Heart left ventricle (tissue), 16 donors: ENCODE results near the gene GLIS2. TPM values are rescaled to one million over a fixed set of nuclear protein-coding genes. Genes with fewer than 3 reads are reported as not detected.

Experiments
- ATAC-seq, 4 donors: fragments of 200-7000 bp; cut with Tn5 transposase; one replicate each; pipeline ENCODE4 v1.9.1; 2020 to 2022; ENCODE audit warnings: moderate library complexity in 4 of 4, mild to moderate bottlenecking in 3 of 4, moderate number of reproducible peaks in 1 of 4
- DNase-seq, 5 donors: peaks; one replicate each; pipeline ENCODE4 v3.0.0-alpha.2; 2020
- H3K27ac ChIP-seq, 12 donors: fragments of 200-600 bp; sonication (generic) in 4 of 12; one replicate each; pipeline versions ENCODE4 v1.5.0 to v1.8.0; 2016 to 2022; ENCODE audit warnings: mild to moderate bottlenecking in 2 of 12
- H3K27me3 ChIP-seq, 9 donors: fragments of 200-600 bp; sonication (generic) in 2 of 9; one replicate each; pipeline versions ENCODE4 v1.5.1 to v1.8.0; 2016 to 2022; ENCODE audit warnings: mild to moderate bottlenecking in 3 of 9
- H3K36me3 ChIP-seq, 9 donors: fragments of 200-600 bp; sonication (generic) in 2 of 9; one replicate each; pipeline versions ENCODE4 v1.5.0 to v1.8.0; 2018 to 2022; ENCODE audit warnings: mild to moderate bottlenecking in 2 of 9
- H3K4me1 ChIP-seq, 12 donors: fragments of 200-600 bp; sonication (generic) in 4 of 12; one replicate each; pipeline versions ENCODE4 v1.5.0 to v1.8.0; 2016 to 2022; ENCODE audit warnings: mild to moderate bottlenecking in 3 of 12
- H3K4me3 ChIP-seq, 12 donors: fragments of 200-600 bp; sonication (generic) in 4 of 12; one replicate each; pipeline versions ENCODE4 v1.5.0 to v1.8.0; 2017 to 2022; ENCODE audit warnings: mild to moderate bottlenecking in 9 of 12, moderate library complexity in 4 of 12
- H3K9me3 ChIP-seq, 12 donors: fragments of 200-600 bp; sonication (generic) in 4 of 12; one replicate each; pipeline versions ENCODE4 v1.5.0 to v1.8.0; 2016 to 2022; ENCODE audit warnings: mild to moderate bottlenecking in 1 of 12
- POLR2A ChIP-seq, 2 donors: fragments of 450-650 bp; IDR thresholded peaks; one replicate each; pipeline ENCODE4 v1.6.1; 2017; ENCODE audit warnings: antibody characterized with exemption in 2 of 2, mild to moderate bottlenecking in 2 of 2, moderate library complexity in 2 of 2
- WGBS, 4 donors: extraction: QIAGEN DNeasy Blood & Tissue Kit in 2 of 4; methylation state at CpG; one replicate each; pipeline versions ENCODE4 v1.1.5 to v1.1.7; 2013 to 2018; 5-methylcytosine and 5-hydroxymethylcytosine counted together
- intact Hi-C, 10 donors: fragments of 100-400 bp; cut with DNase I; formaldehyde crosslinking; loops; one replicate each; pipeline versions ENCODE4 v1.11.1 to v1.14.2; 2022
- polyA plus RNA-seq, 2 donors: library from polyadenylated mRNA; stranded (reverse); fragments of 200-250 nt; gene quantifications; one replicate each; pipeline ENCODE4 v1.2.3, GENCODE V29; 2013
- total RNA-seq, 9 donors: library from RNA; depleted of rRNA in 2 of 9; stranded (reverse); fragments of >200 nt in 2 of 9; fragmentation: NEBNext Ultra II Directional in 3 of 9; extraction: Animal tissue kit (Norgen Biotek cat#: 25700) in 3 of 9; gene quantifications; one replicate each; pipeline versions ENCODE4 v1.1.0 to v1.2.4, GENCODE V29; 2016 to 2023
- TF ChIP-seq, protein P1 (sequence below), 12 donors: fragments of 200-600 bp; sonication (generic) in 4 of 12; IDR thresholded peaks; one replicate each; pipeline versions ENCODE4 v1.5.0 to v1.8.0; 2018 to 2022; ENCODE audit warnings: antibody characterized with exemption in 12 of 12, mild to moderate bottlenecking in 5 of 12
- donor health status: ischemic (EF 13 %, LVEDD 7.1; RV severe dilation, severe dysfunction).
- donor health status: healthy with polysubstance abuse.
- donor health status: DM: no; HTN: yes; CAD: no.
- donor health status: DM: no; HTN: no; CAD: no.
- donor health status: ischemic (EF 25% LVEDD 6.9; RV normal size, moderate dysfunction).
- donor health status: ischemic (EF 25% LVEDD 5.7; RV mildly dilated, moderate dysfunction).
- donor health status: healthy.
- donor health status: DM: yes; HTN: yes; CAD: no.
- donor health status: ischemic (EF 35%, LVEDD 5.7; RV mildly dilated, moderate dysfunction).
- donor health status: nonischemic (EF 11% LVEDD 7.7; RV severe dilation, severe dysfunction).
- donor health status: DM: yes; HTN: yes; CAD: no.
- donor health status: PGD.
- donor health status: ischemic (EF 29% LVEDD 5.4; RV normal size, mild dysfunction).
- donor health status: nonischemic (EF 23%, LVEDD 6.1; RV moderate dilation, normal function).

Gene GLIS2
- total and polyA plus RNA-seq, 11 donors = 7.6 to 23.4 (median 12.7) TPM

DNA sequence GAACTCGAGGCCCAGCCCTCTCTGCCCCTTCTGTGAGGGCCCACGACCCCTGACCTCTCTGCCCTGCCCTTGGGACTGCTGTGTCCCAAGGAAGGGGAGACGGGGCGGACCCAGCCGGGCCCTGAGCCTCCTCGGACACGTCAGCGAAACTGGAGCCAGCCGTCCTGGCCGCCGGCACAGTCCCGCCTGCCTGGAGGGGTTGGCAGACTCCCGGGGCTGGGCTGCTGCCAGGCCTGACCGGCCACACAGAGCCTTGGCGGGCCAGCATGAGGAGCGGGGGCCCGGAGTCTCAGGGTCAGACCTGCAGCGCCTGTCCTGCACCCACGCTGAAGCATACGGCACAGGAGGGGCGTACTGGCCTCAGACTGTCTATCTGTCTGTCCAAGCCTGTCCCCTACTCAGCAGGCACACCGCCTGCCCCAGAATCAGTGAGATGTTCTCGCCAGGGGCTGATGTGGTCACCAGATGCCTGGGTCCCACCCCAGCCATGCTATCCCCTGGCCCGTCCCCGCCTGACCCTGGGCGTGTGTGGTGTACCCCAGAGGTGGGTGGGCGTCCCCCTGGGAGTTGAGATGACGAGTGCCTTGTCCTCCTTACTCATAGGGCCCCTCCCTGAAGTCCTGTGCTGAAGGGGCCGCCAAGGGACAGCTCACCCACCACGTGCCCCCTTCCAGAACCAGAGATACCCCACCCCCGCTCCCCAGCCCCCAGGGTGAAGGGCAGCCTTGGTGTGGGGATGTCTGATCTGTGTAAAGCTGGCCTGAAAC is 60.4 kb downstream of the GLIS2 start:
- H3K36me3 ChIP-seq = peaks cover 0 to 15% (median 3%) of the 10 kb centered on the region in 9 donors
- peak; percentile 72 to 82 (median 76) for ATAC-seq
- H3K27ac ChIP-seq = peak overlapping the region; percentile 31 to 89 (median 79)
- intact Hi-C loops = no loop called here
- TF ChIP-seq POLR2A (IDR thresholded peaks at IDR 0.05) = no peak
- TF ChIP-seq, protein P1, sequence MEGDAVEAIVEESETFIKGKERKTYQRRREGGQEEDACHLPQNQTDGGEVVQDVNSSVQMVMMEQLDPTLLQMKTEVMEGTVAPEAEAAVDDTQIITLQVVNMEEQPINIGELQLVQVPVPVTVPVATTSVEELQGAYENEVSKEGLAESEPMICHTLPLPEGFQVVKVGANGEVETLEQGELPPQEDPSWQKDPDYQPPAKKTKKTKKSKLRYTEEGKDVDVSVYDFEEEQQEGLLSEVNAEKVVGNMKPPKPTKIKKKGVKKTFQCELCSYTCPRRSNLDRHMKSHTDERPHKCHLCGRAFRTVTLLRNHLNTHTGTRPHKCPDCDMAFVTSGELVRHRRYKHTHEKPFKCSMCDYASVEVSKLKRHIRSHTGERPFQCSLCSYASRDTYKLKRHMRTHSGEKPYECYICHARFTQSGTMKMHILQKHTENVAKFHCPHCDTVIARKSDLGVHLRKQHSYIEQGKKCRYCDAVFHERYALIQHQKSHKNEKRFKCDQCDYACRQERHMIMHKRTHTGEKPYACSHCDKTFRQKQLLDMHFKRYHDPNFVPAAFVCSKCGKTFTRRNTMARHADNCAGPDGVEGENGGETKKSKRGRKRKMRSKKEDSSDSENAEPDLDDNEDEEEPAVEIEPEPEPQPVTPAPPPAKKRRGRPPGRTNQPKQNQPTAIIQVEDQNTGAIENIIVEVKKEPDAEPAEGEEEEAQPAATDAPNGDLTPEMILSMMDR (IDR thresholded peaks at IDR 0.05) = no peak
- no peaks in the 10 kb centered on the region for H3K9me3 ChIP-seq
- H3K4me3 ChIP-seq = peak overlapping the region in 8 of 12 donors; percentile 3 to 86 (median 24)
- 42 to 74% (median 48%) methylated on average over 4 to 31 of the region's 31 CpGs for WGBS, 4 donors
- H3K4me1 ChIP-seq = peaks cover 5 to 82% (median 63%) of the 10 kb centered on the region in 12 donors
- H3K27me3 ChIP-seq = no peaks in the 10 kb centered on the region
- peak; percentile 89 to 95 (median 93) for DNase-seq

DNA sequence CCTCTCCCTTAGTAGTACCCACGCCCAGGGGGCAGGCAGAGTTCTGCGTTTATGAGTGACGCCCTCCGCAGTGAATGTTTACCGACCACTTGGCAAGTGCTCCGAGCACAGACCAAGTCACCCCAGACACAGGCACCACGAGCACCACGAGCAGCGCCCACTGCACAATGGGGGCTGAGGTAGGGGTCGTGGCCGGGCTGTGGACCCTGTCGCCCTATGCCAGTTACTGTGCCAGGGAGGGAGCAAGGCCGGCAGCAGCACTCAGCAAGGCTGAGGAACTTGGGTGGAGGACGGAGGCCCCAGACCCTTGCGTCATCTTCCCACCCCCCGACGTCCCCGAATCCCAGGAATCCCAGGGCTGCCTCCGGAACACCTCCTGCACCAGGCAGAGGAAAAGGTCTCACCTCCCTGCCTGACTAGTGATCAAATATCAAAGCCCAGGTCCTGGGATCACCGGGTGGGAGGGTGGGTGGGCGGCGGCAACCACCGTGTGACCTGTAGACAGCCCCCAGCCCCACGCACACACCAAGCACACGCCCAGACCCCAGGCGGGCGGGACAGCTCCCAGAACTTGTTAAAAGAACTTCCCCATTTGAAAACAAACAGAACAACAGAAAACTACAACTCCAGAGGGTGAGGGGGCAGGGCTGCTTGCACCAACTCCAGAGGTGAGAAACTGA is 61.2 kb downstream of the GLIS2 start:
- H3K4me1 ChIP-seq = peaks cover 5 to 76% (median 60%) of the 10 kb centered on the region in 12 donors
- H3K36me3 ChIP-seq = peaks cover 0 to 22% (median 8%) of the 10 kb centered on the region in 9 donors
- WGBS, 4 donors = 72 to 83% (median 81%) methylated on average over 20 to 27 of the region's 27 CpGs
- intact Hi-C loops = no loop called here
- DNase-seq = peak in 1 of 5 donors; percentile 48
- H3K27me3 ChIP-seq = no peaks in the 10 kb centered on the region
- no peaks in the 10 kb centered on the region for H3K9me3 ChIP-seq
- TF ChIP-seq, protein P1 (IDR thresholded peaks at IDR 0.05) = no peak
- TF ChIP-seq POLR2A (IDR thresholded peaks at IDR 0.05) = no peak
- H3K4me3 ChIP-seq = peak overlapping the region in 5 of 12 donors; percentile 3 to 86 (median 28)
- peak overlapping the region in 11 of 12 donors; percentile 31 to 89 (median 80) for H3K27ac ChIP-seq
- ATAC-seq = no peak

DNA sequence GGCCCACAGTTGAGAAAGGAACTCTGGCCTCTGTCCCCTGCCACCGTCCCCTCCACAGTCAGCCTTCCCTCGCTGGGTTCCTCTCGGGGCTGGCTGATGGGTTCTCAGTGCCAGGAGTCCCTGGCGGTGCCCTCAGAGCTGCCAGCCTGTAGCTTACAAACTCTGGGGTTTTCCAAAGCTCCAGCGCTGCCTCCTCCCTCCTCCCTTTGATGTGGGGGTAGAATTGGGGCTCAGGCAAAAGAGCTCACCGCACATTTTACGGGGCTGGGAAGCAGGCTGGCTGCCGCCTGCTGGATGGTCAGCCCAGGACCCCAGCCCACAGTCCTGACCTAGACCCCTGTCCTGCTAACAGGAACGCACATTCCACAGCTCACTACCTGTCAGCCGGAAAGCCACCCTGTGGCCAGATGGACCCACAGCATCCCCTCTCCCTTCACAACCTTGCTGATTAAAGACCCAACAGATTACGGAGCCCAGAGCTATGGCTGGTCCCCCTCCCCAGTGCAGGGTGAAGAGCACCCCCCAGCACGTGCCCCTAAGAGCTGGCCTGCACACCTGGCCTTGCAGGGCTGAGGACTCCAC is 61.8 kb downstream of the GLIS2 start:
- TF ChIP-seq POLR2A (IDR thresholded peaks at IDR 0.05) = no peak
- TF ChIP-seq, protein P1 (IDR thresholded peaks at IDR 0.05) = no peak
- Histone ChIP-seq H3K9me3 (no peaks in the 10 kb centered on the region), H3K4me1 (peaks cover 5 to 70% (median 56%) of the 10 kb centered on the region in 12 donors), H3K36me3 (peaks cover 0 to 29% (median 14%) of the 10 kb centered on the region in 9 donors), H3K27ac (peak overlapping the region in 8 of 12 donors; percentile 16 to 89 (median 79)), H3K27me3 (no peaks in the 10 kb centered on the region), H3K4me3 (no peak overlapping the region)
- intact Hi-C loops = no loop called here
- DNase-seq (peak in 1 of 5 donors; percentile 36), ATAC-seq (no peak)
- 59 to 82% (median 77%) methylated on average over 12 of the region's 12 CpGs for WGBS, 4 donors
